Occipital lobe (tissue), 2 donors: Measurements from ENCODE around the gene NUBPL. TPM values are rescaled to one million over a fixed set of nuclear protein-coding genes. Genes with fewer than 3 reads are reported as not detected.
"Not testable (repeated sequence)": the region's sequence is repeated elsewhere in the genome, so short reads cannot be mapped to it uniquely, and the experiment has no call there.

ENCODE experiments used
- DNase-seq: peaks from one replicate; lab custom pipeline; 2025; lab: John Stamatoyannopoulos, UW
- total RNA-seq: library from RNA; depleted of rRNA; stranded (reverse); fragments of >200 nt; gene quantifications from one replicate; pipeline ENCODE4 v1.2.3, GENCODE V29; 2014

Gene NUBPL
- total RNA-seq, 1 donor from 2014 or later: 17.0 TPM

DNA sequence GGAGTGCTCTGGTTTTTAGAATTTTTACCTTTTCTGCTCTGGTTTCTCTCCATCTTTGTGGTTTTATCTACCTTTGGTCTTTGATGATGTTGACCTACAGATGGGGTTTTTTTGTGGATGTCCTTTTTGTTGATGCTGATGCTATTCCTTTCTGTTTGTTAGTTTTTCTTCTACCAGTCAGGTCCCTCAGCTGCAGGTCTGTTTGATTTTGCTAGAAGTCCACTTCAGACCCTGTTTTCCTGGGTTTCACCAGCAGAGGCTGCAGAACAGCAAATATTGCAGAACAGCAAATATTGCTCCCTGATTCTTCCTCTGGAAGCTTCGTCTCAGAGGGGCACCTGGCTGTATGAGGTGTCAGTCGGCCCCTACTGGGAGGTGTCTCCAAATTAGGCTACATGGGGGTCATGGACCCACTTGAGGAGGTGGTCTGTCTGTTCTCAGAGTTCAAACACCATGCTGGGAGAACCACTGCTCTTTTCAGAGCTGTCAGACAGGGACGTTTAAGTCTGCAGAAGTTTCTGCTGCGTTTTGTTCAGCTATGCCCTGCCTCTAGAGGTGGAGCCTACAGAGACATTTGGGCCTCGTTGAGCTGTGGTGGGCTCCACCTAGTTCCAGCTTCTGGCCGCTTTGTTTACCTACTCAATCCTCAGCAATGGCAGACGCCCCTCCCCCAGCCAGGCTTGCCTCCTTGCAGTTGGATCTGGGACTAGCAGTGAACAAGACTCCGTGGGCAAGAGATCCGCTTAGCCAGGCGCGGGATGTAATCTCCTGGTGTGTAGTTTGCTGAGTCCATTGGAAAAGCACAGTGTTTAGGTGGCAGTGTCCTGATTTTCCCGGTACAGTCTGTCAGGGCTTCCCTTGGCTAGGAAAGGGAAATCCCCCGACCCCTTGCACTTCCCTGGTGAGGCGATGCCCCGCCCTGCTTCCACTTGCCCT is 250.8 kb downstream of the NUBPL start:
- DNase-seq: not testable (repeated sequence)

DNA sequence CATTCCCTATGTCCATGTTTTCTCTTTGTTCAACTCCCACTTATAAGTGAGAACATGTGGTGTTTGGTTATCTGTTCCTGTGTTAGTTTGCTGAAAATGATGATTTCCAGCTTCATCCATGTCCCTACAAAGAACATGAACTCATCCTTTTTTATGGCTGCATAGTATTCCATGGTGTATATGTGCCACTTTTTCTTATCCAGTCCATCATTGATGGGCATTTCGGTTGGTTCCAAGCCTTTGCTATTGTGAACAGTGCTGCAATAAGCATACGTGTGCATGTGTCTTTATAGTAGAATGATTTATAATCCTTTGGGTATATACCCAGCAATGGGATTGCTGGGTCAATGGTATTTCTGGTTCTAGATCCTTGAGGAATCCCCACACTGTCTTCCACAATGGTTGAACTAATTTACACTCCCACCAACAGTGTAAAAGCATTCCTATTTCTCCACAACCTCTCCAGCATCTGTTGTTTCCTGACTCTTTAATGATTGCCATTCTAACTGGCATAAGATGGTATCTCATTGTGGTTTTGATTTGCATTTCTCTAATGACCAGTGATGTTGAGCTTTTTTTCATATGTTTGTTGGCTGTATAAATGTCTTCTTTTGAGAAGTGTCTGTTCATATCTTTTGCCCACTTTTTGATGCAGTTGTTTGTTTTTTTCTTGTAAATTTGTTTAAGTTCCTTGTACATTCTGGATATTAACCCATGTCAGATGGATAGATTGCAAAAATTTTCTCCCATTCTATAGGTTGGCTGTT is 252.7 kb downstream of the NUBPL start:
- DNase-seq: not testable (repeated sequence)

DNA sequence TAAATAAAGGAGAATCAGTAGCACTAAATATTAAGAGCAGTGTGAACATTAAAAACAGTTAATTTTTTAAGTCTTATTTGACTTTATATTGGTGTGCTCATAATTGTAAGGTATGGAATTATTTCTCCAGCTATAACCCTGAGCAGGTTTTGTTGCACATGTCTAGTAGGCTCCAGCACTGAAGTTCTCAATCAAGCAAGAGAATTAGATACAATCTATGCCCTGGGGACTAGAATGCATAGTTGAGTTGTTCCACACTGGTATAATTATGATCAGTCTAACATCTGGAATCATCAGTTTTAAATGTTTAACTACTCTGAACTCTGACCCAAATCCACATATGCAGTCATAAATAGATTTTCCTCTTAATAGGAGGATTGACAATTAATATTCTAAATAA is 258.1 kb downstream of the NUBPL start:
- no peak for DNase-seq

DNA sequence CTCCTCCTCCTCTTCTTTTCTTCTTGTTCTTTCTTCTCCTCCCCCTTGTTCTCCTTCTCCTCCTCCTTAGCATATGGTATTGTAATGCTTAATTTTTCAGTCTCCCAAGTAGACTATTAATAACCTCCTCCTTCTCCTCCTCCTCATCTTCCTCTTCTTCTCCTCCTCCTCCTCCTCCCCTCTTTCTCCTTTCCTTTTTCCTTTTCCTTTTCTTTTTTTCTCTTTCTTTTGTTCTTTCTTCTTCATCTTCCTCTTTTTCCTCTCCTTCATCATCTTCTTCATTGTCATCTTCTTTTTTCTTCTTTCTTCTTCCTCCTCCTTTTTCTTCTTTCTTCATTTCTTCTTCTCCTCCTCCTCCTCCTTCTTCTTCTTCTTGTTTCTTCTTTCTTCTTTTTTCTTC is 264.3 kb downstream of the NUBPL start:
- no peak for DNase-seq

DNA sequence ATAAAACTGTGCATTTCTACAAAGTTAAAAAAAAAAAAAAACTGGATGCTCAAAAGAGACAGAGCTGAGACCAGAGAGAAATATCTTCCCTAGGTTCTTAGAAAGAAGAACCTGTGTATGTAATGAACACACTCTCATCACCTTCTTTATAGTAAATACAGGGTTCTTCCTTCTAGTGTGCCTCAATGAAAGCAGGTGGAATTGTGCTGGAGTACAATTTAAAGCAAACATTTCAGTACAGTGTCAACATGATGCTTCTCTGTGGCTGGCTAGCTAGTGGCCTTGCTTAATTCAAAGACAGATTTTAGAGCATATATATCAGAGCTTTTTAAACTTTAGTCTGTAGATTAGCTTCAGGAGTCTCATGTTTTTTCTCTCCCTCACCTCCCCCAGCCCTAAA is 266.1 kb downstream of the NUBPL start:
- DNase-seq: no peak

DNA sequence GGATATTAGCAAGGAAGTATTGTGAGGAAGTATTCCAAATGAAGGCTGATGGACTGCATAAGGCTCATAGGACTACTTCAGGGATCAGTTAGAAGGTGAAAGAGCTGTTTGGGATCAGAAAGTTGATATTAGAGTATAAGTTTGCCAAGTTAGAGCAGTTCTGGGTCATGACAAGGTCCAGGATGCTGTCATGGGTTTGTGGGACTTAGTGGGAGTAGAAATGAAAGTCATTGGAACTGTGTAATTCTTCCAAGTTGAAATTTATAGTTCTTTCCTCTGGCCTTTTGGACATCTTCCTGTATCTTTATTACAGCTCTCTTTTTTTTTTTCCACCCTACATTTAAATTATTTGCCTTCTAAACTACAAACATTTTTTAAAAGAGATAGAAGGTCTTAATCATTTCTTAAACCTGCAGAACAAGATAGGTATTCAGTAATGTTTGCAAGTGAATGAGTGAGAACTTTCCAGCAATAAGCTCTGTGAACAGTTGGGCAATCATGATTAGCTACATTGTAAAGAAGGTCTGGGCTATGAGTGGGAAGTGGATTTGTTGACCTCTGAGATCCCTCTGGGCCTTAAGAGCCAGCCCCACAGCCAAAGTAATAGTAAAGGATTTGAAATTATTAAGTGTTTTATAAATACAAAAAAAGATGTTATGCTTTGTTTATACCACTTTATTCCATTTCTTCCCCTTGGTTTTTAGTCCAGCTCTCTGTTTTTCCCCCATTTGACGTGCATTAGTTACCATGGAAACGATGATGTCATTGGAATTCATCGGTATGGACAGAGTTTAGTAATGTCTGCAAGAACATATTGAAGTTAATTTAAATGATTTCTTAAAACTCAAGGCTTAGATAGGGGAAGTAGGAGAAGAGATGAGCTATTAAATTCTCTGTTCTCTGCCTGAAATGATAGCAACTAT is 268.0 kb downstream of the NUBPL start:
- no peak for DNase-seq

DNA sequence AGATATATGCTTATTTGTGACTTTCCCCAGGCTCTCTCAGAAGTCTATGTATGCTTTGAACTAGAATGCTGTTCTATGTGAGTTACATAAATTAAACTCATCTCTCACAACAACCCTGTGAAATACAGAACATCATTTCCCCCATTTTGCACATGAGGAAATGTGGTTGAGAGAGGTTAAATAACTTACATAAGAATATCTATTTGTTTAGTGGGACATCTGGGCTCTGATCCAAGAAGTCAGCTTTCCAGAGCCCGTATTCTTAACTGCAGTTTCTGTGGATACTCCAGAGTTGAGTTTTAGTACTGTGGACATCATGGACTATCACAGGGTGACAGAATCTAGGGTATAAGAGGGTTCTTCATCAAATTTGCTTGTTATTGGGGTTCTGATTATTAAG is 273.4 kb downstream of the NUBPL start:
- DNase-seq: no peak

DNA sequence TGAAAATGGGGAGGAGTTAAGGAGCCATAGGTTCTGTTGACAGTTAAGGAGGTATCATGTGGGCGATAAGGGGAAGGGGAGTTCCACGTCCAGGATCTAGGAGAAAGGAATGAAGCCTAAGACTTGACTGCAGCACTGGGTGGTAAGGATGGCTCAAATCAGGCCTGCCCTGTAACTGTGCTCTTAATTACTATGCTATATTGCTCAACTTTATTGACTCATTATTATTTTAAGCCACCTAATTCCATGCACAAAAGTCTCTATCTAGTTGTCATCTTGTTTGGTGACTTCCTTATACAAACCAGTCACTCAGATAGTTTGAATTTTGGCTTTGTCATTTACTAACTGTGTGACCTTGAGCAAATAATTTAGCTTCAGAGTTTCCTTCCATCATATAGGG is 273.8 kb downstream of the NUBPL start:
- no peak for DNase-seq

DNA sequence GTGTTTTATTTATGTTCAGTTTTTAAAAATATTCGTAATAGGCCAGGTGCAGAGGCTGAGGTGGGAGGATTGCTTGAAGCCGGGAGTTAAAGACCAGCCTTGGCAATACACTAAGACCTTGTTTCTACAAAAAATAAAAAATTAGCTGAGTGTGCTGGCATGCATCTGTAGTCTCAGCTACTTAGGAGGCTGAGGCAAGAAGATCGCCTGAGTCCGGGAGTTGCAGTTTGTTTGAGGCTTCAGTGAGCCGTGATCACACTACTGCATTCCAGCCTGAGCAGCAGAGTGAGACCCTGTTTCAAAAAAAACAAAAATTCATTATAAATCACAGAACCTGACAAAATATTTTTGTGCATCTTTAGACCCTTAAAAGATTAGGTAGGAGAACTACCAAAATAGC is 275.8 kb downstream of the NUBPL start:
- no peak for DNase-seq

DNA sequence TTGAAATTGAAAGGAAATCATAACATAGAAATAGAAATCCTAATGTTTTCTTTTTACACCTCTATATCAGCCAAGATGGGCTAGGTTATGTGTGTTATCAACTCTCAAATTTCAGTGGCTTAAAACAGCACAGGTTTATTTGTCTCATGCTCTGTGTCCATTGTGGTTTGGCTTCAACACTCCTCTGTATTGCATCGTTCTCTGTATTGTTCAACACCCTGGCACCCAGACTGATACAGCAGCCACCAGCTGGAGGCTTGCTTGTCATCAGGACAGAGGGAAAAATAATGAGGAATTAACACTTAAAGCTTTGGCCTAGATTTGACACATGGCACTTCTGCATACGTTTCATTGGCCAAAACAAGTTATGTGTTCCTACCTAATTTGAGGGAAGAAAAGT is 281.7 kb downstream of the NUBPL start:
- DNase-seq: no peak

DNA sequence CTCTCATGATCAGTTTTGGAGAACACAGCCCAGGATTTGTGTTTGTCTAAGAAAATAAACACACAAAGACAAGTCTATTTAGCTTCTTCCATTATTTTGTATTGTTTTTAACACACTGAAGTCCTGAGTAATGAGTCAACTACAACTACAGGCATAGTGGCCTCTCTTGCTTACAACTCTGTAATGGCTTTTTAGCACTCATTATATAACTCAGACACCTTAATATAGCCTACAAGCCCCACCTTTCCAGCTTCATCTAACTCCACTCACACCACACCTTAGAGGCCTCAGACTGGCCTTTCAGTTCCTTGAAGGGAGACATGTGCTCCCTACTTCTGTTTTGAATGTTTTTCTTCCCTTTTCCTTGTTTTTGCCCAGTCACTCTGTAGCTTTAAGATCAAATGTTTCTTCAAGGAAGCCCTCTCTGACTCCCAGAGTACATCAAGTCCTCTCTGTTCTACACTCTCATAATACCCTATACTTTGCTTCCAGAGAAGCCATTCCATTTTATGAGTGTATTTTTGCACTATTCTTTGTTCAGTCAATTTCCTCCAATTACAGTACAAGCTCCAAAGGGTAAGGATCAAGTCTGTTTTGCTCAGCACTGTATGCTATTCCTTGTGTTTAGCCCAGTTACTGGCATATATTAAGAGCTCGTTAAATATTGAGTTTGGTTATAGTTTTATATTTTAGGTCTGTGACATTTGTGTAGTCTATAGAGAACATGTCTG is 282.3 kb downstream of the NUBPL start:
- DNase-seq: no peak

DNA sequence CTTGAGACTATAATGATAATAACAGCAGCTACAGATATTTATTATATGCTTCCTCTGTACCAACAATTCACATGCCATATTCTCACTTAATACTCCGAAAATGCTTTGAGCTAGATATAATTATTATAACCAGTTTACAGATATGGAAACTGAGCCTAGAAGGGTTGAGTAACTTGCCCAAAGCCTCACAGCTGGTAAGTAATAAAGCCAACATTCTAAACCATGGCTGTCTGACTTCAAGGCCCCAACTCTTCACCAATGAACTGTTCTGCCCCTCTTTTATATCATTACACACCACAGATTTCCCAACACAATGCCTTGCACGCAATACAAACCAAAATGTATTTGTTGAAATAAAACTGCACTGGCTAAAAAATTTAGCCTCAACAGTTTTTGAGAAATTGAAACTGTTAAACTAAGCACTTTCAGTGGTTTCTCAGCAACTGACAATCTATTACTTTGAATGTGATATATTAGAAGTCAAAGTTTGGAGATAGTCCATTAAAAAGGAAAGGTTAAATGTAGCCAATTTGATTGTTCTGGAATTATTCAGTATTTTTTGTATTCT is 293.4 kb downstream of the NUBPL start:
- DNase-seq: no peak

DNA sequence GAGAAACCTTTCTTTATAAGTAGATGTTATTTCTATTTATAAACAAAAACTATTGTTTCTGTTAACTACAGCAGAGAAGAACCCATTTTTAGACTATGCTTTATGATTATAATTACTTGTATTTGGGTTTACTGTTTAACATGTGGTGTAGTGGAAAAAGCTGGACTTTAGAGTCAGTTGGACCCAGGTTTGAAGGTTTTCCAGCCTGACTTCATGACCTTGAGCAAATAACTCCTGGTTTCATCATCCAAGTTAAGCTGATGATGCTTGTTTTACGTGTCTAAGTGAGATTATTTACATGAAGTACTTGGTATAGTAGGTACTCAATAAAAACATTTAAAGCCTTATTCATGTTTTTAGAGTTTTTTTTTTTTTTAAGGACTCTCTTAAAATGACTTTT is 294.1 kb downstream of the NUBPL start:
- no peak for DNase-seq

DNA sequence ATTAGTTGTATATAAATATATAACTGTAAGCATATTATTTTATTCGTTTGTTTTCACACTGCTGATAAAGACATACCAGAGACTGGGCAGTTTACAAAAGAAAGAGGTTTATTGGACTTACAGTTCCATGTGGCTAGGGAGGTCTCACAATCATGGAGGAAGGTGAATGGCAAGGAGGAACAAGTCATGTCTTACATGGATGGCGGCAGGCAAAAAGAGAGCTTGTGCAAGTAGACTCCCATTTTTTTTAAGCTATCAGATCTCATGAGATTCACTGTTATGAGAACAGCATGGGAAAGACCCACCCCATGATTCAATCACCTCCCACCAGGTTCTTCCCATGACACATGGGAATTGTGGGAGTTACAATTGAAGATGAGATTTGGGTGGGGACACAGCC is 294.8 kb downstream of the NUBPL start:
- DNase-seq: not testable (repeated sequence)

DNA sequence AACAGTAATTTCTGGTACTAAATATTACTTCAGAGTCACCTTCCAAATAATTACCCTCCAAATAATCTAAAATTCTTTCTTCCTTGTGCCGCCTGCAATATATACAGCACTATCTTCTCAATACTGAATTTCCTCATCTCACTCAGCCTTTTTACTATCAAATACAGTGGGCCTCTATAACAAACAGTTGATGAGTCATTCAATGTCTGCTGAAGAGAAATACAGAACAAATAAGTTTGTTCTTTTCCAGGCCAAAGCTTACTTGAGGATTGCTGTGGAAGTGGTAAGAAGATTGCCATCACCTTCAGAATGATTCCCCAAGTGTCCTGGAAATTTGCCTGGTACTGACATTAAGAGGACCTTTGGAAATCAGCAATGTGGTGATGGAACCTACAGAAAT is 297.7 kb downstream of the NUBPL start:
- no peak for DNase-seq

DNA sequence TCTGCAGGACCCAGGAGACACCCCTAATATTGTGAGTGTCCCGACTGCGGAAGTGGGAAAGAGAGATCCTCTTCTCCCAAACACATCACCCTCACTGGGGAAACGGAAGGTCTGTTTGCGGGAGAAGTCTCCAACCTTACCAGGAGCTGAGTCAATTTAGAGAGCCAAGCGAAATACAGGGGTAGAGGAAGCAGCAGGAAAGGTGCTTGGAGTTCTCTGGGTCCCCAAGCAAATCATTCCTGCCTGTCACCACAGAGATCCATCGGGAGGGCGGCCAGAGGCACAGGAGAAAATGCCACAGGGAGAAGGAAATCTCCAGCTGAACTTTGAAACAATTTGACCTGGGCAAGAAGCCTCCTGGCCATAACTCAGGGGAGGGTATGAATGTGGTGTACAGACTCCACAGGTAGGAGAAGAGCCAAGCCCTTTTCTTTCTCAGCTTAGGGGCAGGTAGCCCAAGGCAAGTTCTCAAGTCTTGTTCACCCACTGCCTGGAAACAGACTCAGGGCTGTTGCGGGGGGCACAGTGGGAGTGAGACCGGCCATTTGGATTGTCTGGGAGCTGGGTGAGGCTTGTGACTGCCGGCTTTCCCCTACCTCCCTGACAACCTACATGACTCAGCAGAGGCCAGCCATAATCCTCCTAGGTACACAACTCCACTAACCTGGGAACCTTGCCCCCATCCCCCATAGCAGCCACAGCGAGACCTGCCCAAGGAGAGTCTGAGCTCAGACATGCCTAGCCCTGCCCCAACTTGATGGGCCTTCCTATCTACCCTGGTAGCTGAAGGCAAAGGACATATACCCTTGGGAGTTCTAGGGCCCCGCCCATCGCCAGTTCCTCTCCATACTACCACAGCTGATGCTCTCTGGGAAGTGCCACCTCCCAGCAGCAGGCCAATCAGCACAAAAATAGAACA is 304.0 kb downstream of the NUBPL start:
- DNase-seq: no peak

DNA sequence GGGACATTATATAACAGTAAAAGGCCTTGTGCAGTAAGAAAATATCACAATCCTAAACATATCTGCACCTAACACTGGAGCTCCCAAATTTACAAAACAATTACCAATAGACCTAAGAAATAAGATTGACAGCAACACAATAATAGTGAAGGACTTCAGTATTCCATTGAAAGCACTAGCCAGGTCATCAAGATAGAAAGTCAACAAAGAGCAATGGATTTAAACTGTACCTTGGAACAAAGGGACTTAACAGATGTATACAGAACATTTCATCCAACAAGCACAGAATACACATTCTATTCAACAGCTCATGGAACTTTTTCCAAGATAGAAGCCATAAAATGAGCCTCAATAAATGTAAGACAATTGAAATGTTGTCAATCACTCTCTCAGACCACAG is 306.4 kb downstream of the NUBPL start:
- DNase-seq: no peak

DNA sequence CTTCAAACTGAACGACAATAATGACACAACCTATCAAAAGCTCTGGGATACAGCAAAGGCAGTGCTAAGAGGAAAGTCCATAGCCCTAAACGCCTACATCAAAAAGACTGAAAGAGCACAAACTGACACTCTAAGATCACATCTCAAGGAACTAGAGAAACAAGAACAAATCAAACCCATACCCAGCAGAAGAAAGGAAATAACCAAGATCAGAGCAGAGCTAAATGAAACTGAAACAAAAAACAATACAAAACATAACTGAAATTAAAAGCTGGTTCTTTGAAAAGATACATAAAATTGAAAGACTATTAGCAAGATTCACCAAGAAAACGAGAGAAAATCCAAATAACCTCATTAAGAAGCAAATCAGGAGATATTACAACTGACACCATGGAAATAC is 306.9 kb downstream of the NUBPL start:
- not testable (repeated sequence) for DNase-seq

DNA sequence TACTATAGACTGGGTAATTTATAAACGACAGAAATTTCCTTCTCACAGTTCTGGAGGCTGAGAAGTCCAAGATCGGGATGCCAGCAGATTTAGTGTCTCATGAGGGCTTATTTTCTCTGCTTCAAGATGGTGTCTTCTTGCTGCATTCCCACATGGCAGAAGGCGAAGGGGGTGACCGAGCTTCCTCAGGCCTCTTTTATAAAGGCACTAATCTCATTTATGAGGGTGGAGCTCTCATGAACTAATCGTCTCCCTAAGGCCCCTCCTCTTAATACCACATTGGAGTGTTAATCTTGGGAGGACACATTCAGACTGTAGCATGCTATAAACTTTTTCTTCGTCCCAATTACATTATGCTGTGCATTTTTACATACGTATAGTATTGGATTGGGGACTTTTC is 315.5 kb downstream of the NUBPL start:
- DNase-seq: no peak
